Measurements from ENCODE around the gene GAL3ST3.
"Not testable (repeated sequence)": the region's sequence is repeated elsewhere in the genome, so short reads cannot be mapped to it uniquely, and the experiment has no call there.

GAL3ST3 gene

DNA sequence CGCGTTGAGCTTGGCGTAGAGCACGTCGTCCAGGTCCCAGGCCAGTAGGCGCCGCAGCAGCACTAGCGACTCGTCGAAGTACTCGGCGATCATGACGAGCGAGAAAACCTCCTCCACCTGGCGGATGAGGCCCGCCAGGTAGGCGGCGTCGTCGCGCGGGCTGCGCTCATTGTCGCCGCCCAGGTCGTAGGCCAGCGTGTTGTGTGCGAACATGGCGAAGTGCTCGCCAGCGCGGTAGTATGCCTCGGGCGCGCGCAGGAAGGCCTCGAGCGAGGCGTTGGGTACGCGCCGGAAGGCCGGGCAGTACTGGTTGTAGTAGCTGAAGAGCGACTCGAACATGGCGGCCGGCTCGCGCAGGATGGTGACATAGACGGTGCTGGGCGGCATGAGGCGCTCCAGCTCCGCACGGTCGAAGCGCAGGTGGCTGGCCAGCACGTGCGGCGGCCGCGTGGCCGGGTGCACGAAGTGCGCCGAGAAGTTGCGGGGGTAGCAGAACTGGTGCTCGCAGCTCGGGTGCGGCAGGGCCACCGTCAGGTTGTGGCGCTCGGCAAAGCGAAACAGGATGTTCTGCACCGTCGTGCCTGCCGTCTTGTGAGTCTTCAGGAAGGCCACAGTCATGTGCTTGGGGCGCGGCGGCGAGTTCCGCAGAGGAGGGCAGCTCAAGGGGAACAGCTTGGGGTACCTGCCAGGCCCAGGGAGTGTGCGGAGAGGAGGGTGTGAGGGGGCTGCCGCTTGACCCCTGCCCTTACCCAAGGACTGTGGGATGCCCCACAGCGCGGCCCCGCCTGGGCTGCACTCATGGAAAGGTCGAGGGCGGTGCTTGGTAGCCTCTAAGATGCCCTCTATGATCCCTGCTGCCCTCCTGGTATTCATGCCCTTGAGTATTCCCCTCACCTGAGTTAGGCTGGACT is 5.7 kb downstream of the GAL3ST3 start:
- no peak for DNase-seq

DNA sequence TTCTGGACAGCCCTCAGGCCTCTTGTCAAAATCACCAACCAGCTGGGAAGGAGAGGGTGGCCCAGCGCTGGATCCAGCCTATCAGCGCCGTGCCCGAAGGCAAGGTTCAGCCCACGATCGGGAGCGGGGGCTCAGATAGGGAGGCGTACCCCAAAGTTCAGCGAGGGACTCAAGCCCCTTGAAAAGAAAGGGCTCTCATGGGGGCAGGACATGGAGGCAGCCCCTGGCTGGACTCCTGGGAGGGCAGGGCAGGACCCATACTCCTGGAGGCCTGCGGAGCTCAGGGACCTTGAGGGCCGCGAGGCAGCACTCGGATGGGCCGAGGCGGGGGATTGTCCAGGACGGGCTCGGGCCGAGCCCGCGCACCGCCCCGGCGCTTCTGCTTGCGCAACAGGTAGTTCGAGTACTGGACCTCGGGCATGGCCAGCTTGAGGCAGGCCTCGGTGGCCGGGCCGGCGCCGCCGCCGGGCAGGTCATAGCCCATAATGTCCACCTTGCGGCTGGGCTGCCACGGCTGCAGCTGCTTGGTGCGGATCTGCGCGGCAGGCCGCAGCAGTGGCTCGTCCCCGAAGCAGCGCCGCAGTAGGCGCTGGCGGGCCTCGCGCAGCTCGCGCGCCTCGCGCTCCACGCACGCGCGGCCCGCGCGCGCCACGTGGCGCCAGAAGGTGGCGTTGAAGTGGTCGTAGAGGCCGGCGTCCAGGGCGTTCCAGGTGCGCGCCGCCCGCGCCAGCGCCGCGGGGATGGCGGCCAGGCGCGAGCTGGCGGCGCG is 6.5 kb downstream of the GAL3ST3 start:
- DNase-seq, result no peak

DNA sequence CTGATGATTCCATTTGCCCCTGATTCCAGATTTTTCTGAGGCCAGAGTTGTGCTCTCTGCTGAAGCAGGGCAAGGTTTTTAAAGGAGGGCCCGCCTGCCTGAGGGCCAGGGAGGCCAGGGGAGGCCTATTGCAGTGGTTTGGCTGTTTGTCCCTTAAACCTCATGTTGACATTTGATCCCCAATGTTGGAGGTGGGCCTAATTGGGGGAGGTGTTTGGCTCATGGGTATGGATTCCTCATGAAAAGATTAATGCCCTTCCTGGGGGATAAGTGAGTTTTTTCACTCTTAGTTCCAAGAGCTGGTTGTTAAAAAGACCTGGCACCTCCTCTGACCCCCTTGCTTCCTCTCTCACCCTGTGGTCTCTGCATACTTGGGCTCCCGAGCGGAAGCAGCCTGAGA is 9.2 kb downstream of the GAL3ST3 start:
- DNase-seq, result no peak

DNA sequence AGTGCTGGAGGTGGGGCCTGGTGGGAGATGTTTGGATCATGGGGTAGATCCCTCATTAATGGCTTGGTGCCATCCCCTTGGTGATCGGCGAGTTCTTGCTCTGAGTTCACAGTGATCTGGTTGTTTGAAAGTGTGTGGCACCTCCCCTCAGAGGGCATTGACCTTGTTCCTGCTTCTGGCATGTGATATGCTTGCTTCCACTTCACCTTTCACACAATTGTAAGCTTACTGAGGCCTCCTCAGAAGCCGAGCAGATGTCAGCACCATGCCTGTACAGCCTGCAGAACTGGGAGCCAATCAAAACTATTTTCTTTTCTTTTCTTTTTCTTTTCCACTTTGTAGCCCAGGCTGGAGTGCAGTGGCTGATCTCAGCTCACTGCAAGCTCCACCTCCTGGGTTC is 11.6 kb downstream of the GAL3ST3 start:
- no peak for DNase-seq

DNA sequence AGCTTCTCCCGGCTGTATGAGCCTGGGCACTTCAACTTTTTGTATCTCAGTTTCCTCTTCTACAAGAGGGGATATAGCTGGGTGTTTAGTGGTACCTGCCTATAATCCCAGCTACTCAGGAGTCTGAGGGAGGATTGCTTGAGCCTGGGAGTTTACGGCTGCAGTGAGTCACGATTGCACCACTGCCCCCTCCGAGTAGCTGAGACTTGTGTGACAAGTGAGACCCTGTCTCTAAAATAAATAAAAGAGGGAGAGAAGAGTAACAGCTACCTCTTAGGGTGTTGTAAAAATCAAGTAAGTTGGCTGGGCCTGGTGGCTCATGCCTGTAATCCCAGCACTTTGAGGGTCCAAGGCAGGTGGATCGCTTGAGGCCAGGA is 12.6 kb downstream of the GAL3ST3 start:
- no peak for DNase-seq

DNA sequence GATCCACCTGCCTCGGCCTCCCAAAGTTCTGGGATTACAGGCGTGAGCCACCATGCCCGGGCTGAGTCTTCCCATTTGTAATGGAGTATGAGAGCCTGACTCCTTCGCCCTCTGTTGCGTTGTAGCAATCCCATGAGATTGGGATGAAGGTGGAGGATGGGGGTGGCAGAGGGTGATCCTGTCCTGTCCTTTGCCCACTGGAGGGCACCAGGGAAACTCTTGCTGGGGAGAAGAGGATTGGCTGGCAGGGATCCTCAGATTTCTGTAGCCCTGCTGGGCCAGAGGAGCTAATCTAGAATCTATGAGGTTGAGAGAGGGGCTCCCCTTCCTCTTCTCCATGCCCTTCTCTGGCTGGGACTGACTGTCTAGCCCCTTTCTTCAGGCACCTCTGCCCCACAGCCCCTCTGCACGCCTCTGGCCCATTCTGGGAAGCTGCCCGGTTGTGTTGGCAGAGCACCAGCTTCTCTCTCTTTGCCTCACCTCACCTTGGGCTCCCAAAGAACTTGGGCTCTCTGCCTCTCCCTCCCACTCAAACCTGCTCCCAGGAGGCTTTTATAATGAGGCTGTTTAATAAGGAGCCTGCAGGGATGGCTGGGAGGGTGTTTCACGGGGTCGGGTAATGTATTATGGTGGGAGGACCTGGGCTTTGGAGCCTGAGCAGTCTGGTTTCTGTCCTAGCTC is 13.2 kb downstream of the GAL3ST3 start:
- DNase-seq, result peak; percentile 47

DNA sequence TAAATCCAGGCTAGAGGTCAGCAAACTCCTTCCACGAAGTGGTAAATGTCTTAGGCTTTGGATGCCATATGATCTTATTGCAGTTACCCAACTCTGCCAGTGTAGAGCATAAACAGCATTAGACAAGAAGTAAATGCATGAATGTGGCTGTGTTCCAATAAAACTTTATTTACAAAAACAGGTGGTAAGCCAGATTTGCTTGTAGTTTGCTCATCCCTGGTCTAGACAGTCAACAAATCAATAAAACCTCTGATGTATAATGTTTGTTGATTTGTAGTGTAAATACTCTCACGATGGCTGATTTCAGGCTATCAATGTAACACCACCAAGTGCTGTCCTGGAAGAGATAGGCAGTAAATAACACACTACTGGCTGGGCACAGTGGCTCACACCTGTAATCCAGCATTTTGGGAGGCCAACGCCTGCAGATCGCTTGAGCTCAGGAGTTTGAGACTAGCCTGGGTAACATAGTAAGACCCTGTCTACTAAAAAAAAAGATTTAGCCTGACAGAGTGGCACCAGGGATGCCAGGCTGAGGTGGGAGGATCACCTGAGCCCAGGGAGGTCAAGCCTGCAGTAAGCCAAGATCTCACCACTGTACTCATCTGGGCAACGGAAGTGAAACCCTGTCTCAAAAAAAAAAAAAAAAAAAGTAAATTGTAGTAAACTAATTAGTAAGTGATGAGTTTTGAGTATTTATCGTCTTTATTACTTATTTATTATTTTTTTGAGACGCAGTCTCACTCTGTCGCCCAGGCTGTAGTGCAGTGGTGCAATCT is 15.8 kb downstream of the GAL3ST3 start:
- DNase-seq, result no peak

DNA sequence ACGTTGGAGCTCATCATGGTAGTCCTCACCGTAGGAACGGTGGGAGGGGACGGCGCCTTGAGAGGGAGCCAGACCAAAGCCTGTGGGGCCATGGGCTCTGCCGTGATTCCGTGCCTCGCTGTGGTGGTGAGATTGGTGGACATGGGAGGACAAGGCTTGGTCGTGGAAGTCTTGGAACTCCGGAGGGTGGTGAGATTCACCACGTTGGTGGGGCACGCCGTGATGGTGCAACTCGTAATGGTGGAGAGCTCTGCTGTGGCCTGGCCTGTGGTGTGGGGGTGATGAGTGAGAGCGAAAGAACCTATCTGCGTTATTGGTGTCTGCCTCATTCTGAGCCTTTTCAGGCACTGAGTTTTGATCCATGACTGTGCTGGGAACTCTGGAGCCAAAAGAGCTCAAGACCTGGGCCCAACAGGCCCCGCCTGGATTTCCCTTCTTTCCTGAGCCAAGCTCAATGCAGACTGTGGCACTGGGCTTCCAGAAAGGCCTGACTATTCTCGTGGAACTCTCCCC is 22.9 kb downstream of the GAL3ST3 start, which contains the start of gene CATSPER1:
CATSPER1 (minus strand) TSS at position 463 of the 513 bp plus-strand sequence; CDS start at position 363, 100 bp downstream.
- DNase-seq, result no peak

DNA sequence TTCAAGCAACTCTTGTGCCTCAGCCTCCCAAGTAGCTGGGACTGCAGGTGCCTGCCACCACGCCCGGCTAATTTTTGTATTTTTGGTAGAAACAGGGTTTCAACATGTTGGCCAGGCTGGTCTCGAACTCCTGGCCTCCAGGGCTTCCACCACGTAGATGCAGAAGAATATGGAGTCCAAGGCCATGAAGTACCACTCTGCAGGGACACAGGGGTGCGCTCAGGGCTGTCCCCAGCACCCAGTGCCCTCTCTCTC is 25.8 kb downstream of the GAL3ST3 start:
- DNase-seq, result not testable (repeated sequence)

DNA sequence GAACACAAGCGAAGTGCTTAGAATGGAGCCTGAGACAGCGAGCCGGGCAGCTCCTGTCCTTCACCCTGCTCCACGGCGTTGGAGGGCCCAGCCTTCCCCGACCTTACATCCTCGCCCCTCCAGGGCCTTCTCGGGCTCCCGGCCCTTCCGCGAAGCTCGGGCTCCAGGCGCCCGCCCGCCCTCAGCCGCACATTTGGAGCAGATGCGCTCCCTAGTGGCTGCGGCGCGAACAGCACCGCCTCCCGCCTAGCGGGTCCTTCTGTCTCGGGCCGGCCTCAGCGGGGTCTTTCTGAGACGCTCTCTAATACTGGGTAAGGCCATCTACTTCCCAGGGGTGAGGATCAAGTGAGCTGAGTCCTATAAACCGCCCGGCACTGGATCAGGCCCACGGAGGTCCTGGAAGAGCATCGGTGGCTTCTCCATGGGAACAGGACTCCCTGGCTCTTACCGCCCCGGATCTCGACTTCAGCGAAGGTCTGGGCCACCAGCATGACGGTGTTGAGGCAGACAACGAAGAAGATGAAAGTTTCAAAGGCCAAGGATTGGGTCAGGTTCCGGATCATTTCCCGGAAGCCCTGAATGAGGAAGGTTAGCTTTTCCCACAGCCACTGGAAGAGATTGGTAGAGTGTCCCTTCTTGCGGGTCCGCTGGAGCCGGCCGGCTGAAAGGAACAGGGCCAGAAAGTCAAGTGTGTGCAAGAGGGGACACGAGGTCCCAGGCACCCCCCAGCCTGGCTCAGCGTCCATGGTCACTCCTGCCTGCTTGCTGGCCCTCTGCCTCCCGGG is 26.4 kb downstream of the GAL3ST3 start:
- DNase-seq, result peak; percentile 78

DNA sequence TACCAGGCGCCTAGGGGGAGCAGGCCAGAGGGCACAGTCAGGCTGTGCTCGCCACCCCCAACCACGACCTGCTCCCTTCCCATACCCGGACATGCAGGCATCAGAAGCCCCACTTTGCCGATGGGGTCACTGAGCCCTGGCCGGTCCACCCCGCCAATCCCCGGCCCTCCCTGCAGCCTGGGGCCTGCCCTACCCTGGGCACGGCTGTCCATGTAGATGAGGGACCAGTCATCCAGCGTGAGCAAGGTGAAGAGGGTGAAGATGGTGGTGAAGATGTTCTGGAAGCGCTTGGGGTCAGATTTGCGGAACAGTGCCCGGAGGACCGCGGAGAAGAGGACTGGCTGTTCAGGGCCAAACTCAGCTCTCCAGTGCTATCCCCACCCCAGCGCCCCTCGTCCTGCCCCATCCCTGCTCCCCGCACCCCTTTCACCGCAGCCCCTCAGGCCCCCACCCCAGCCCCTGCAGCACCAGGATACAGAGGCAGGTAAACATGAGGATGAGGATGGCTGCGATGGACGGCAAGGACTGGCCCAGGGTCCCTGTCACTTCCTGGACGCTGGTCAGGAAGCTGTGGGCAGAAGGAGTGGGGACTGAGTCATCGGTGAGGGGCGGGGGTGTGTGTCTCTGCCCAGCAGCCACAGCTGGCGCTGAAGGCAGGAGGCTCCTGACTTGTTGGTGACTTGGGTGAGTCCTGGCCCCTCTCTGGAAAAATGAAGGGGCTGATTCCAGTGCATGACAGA is 28.2 kb downstream of the GAL3ST3 start:
- no peak for DNase-seq

DNA sequence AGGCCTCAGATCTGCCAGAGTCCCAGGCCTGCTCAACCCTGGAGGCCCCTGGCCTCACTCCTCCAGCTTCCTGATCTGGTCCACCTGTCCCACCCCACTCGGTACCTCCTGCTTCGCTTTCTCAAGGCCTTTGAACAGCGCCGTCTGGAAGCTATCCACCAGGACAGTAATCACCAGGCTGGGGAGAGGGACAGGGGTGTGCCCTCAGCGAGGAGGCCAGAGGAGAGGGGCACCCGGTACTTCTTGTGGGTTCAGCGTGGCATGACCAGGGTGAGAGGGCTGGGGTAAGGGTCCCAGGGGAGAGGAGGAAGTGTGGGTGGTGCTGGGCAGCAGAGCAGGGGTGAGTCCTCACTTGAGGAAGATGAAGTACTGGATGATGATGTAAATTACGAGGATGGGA is 28.7 kb downstream of the GAL3ST3 start:
- DNase-seq, result no peak

DNA sequence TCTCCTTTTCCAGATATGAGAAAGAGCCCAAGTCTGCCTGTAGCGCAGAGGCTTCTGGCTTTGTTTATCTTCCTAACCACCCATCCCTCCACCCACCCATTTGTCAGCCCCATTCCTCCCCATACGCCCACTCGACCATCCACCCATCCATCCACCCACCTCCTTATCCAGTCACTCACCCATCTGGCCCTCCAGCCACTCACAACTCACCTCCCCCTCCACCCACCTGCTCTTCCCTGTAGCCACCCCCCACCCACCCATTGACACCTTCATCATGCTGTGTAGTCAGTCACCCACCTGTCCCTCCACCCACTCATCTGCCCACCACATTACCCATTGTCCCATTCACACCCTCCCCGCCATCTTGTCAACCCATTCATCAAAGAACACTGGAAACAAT is 31.6 kb downstream of the GAL3ST3 start:
- DNase-seq, result peak; percentile 37

DNA sequence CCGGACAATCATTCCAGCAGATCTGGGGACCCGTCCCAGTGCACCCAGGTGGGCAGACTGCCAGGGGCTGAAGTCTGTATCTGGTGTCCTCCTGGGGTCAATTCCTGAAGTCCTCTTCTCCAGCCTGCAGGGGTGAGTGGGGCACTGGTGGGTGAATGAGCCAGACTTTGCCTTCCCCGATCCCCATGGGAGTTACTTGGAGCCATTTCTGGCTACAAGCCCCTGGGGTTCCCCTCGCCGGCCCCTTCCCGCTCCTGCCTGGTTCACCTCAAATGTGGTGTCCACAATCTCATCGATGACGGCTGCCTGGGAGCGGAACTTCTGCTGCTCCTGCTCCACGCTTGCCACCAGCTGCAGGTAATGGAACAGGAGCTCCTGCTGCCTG is 32.2 kb downstream of the GAL3ST3 start:
- DNase-seq, result no peak

DNA sequence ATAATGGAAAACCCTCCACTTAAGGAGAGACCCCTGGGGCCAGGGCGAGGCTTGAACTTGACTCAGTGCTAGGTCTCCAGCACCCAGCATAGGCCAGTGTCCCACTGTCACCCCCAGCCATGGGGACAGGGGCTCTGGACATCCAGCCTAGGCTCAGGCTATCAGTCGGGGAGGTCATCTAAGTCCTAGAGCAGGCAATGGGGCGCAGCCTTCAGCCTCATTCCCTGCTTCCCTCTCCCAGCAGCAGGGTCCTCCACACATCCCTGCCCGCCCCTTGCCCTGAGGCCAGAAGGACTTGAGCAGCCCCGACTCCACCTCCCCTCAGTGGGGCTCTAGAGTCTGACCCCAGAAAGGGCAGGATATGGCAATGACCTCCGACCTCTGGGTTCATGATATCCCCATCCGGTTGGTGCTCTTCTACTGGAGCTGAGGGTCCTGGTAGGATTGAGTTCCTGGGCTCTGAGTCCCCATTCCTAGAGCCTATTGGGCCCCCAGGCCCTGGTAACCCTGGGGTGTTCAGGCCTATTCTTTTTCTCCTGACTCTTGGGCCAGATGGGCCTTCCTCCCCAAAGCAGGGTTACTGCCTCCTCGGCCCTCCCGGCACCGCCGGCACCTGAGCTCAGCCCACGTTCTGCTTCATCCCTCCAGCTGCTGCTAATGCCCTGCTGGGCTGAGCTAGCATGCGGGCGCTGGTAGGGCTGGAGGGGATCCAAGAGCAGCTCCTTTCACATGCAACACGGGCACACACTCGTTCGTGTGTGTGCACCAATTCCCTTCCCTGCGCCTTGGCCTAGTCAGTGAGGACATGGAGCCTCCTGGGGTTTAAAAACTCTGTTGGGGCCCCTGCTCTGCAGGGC is 32.8 kb downstream of the GAL3ST3 start:
- no peak for DNase-seq

DNA sequence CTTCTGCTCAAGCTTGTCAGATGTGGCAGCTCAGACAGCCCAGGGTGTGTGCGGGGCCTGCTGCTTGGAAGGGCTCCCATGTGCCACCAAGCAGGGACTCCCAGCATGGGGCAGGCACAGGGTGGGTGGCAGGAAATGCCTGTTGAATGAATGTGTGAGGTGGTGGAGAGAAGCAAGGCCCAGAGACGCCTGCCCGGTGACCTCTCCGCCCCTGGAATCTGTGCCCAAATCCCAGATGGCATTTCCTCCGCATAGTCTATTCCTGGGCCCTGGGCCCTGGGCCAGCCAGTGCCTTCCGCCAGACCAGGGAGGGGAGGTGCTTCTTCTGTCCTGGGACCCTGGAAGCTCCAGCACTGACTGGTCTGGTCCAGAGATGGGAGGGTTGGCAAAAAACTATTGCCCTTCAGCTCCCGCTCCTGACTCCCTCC is 33.5 kb downstream of the GAL3ST3 start:
- no peak for DNase-seq

DNA sequence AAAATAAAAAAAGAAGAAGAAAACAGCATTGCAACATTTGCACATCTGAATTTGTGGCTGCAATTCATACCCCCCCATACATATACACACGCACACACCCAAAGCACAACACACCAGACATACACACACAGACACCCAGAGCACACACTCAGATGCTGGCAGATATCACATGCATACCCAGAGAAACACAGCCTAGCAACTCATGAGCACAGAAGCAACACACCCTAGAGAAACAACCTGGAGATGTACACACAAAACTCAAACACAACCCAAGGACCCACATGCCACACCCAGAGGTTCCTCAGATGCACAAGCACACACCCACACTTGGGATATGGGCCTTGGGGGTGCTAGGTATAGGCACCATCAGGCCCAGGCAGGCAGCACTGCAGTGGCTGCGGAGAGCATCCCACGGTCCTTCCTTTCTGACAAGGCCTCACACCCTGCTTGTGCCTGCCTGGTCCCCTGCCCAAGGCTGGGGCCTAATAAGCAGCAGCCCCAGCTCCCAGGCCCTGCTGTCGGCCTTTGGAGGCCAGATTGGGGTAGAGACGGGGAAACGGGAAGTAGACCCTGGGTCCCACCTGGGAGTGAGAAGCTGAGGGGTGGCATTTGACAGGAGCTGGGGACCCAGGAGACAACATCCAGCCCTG is 34.0 kb downstream of the GAL3ST3 start:
- no peak for DNase-seq

DNA sequence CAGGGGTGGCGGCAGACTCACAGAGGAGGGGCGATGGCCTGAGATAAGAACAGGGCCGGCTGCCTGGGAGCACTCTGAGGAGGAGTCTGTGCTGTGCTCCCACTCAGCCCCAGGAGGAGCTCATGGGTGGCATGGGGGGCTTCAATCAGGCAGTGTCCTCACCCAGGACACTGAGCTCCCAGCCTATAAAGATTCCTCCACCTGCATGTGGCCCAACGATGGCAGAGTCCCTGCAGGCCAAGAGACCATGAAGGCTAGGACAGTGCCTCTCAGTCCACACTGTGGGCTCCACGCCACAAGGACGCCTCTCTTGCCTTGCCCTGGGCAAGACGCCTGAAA is 35.2 kb downstream of the GAL3ST3 start:
- DNase-seq, result no peak

DNA sequence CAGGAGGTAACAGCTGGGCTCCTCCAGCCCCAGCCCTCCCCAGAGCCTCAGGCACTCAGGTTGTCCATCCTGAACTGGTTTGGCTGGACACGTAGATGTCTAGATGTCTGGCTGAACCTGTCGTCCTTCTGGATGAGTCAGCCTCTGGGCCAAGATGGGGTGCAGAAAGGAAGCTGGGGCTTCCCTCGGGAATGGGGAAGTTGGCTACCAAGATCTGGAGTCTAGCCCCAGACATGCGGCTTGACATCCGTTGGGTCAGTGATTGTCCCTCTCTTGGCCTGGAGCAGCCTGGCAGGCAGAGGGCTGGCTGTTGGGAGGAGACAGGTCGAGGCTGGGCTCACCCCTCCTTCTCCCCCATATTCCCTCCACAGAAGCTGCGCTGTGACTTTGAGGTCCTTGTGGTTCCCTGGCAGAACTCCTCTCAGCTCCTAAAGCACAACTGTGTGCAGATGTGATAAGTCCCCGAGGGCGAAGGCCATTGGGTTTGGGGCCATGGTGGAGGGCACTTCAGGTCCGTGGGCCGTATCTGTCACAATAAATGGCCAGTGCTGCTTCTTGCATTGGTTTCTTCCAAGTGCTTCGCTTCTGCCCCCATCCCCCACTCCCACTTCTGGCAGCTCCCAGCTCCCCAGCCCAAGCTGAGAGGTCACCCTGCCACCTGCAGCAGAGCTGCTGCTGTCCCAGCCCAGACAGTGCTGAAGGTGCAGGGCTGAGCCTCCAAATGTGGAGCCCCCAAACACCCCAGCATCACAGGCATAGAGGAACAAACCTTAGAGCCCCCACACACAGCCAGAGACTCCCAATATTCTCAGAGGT is 35.8 kb downstream of the GAL3ST3 start:
- DNase-seq, result no peak

Data from NCI-H69 (cell line).